Stimulated activated CD8-positive, alpha-beta memory T cell treated with anti-CD3 and anti-CD28 coated beads, Interleukin-12 subunit alpha, Interleukin-12 subunit beta, amount 100 ng/mL, for 4 hours (primary cell): ENCODE data around the gene COX5B.
"Not testable (repeated sequence)": the region's sequence is repeated elsewhere in the genome, so short reads cannot be mapped to it uniquely, and the experiment has no call there.

Experiments
- DNase-seq: peaks from one replicate; pipeline ENCODE4 v3.0.0-alpha.2; 2020; ENCODE audit warnings: low read depth

COX5B gene

GRCh38 chr2:97654309-97654708 lies 8.4 kb downstream of the COX5B start:
- DNase-seq = no peak

DNA sequence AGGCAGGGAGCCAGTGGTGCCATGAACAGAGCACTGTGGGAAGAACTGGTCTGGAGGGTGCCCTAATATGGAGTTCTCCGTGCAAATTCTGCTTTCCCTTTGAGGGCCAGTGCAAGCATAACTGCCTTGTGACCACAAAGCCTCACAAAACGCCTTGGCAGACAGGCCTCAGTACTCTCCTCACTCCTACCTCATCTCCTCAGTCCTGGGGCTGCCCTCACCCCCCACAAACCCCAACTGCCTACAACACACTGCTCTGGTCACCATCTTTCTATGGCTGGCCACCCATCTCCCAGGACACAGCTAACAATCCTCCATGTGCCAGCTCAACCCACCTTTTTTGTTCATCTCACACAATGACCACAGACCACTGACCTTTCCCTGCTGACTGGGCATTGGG lies 8.9 kb downstream of the COX5B start:
- no peak for DNase-seq

- DNase-seq = no peak
These were observed 10.4 kb downstream of the COX5B start for GRCh38 chr2:97656129-97656755.

- DNase-seq = no peak
These were observed 11.2 kb downstream of the COX5B start for GRCh38 chr2:97656905-97657587.

GRCh38 chr2:97657986-97658690 lies 12.3 kb downstream of the COX5B start:
- DNase-seq = no peak

DNA sequence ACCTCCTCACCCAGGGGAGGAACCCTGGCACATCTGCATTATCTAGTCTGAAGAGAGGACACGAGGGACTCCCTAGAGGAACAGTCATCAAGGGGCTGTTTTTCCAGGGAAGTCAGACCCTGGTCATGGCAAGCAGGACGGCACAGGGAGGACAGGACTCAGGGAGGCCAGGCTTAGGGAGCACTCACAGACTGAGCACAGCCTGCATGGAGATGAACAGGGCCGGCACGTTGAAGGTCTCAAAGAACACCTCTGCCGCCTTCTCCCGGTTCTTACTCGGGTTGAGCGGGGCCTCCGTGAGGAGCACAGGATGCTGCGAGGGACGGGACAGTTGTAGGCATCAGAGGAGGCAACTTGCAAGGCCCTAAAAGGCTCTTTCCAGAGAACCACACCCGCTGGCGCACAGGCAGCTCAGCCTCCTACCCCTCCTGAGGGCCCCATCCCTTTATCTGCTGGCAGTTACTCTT lies 12.9 kb downstream of the COX5B start:
- DNase-seq = no peak

DNA sequence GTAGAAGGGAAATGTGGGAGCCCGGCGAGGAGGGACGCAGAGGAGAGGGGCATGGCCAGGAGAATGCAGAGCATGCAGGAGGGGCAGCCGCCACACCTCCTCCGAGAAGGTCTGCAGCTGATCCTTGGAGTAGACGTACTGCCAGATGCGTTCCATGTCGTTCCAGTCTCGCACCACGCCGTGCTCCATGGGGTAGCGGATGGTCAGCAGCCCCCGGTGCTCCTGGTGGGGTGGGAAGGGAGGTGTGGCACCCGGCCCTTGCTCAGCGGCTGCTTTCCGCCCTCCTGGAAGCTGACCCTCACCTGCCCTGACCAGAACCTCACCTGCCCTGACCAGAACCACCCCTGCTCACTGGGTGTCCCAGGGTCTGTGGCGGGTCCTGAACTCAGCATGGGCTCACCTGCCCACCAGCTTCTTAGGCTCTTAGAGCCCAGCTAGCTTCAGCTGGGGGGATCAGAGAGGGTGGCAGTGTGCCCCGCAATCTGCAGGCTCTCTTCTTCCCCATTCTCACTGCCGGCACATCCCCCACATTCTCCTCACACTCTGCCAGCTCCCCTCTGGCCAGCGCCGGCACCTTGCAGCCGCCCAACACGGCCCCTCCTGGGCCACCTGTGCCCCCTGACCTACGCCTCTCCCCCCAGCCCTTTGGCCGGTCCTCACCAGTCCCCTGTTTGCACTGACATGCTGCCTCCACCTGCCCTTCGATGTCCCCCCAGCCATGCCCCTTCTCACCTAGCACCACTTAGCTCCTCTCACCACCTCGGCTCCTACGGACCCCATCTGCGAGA lies 13.6 kb downstream of the COX5B start:
- no peak for DNase-seq

- no peak for DNase-seq
These were observed 14.3 kb downstream of the COX5B start for GRCh38 chr2:97660044-97660774.

DNA sequence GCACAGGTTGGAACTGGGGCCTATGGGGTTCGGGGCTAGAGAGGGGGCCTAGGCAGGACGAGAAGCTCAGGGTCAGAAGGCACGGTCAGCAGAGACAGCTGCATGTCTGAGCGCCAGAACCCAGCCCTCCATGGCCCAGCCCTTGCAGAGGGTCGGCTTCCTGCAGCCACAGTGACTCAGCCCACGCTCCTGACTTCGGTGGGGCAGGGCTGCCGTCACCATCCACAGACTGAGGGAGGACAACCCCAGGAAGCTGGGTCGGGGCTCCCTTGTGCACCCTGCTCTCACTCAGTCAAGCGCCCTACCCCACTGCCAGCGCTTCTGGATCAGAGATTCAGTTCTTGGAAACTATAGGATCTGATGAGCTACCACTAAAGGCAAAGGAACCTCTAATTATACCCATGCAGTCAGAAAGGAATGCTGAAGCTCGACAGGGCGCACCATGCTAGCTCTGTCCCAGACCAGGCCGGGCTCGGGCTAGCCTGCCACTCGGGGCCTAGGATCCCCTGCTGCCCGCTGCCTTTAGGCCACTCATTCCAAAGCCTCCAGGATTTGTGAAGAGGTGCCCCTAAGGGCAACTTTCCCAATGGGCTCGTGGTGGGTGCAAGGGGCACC lies 15.0 kb downstream of the COX5B start:
- DNase-seq = no peak

DNA sequence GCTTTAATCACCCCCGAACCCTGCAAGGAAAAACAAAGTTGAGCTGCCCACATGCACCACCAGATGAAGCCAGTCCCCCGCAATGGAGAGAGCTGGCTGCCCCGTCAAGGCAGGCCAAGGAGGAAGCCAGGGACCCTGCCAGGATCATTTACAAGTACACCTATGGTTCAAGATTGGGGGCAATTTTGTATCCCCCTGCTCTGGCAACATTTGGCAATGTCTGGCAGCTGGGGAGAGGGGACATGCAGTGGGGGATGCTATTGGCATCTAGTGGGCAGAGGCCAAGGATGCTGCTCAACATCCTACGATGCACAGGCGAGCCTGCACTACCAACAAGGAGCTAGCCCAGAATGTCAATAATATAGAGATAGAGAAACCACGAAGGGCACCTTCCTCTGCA lies 16.1 kb downstream of the COX5B start:
- DNase-seq = no peak

DNA sequence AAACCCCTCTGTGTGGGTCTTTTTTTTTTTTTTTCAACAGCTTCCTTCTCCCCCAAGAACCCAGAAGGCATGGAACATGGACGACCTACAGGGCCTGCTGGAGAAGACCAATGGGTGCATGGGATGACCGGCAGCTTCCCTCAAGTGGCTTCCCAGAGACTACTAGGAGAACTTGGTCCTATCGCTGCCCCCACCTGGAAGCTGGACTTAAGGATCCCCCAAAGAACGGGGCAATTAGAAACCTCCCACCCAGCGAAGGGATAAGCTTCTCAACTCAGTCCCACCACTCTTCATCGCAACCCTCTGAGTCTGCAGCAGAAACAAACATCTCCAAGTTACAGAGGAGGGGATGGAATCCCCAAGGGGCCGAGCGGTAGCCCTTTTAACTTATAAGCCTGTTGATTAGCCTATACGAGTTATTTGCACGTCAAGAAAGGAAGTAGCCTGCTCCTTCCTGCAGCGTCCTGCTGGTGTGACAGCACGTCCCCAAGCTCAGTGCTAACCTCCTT lies 16.6 kb downstream of the COX5B start:
- no peak for DNase-seq

- peak; percentile 60 for DNase-seq
These were observed 17.2 kb downstream of the COX5B start for GRCh38 chr2:97662895-97663625.

GRCh38 chr2:97663626-97663961 lies 17.7 kb downstream of the COX5B start:
- DNase-seq = no peak

- peak; percentile 97 for DNase-seq
These were observed 18.2 kb downstream of the COX5B start, which contains the start of gene ACTR1B for GRCh38 chr2:97663962-97664635. Gene ACTR1B (minus strand): TSS chr2:97664044. CDS start chr2:97663890, 154 bp downstream.

DNA sequence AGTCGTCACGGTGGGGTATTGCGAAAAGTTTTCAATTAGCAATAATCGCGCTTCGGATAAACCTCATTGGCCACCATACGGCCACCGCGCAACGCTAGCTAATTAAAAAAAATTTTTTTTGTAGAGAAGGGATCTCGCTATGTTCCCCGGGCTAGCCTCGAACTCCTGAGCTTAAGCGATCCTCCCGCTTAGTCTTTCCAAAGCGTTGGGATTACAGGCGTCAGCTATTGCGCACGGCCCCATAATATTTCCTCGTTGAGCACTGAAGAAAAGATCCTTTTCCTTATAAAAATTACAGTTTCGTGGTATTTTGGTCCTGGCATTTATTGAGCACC lies 18.7 kb downstream of the COX5B start:
- no peak for DNase-seq

- no peak for DNase-seq
These were observed 23.6 kb downstream of the COX5B start, which contains the start of gene C2orf92 for GRCh38 chr2:97669448-97669847. Gene C2orf92 (plus strand): TSS chr2:97669713. CDS start chr2:97669789, 76 bp downstream.

GRCh38 chr2:97670471-97670870 lies 24.6 kb downstream of the COX5B start:
- no peak for DNase-seq

DNA sequence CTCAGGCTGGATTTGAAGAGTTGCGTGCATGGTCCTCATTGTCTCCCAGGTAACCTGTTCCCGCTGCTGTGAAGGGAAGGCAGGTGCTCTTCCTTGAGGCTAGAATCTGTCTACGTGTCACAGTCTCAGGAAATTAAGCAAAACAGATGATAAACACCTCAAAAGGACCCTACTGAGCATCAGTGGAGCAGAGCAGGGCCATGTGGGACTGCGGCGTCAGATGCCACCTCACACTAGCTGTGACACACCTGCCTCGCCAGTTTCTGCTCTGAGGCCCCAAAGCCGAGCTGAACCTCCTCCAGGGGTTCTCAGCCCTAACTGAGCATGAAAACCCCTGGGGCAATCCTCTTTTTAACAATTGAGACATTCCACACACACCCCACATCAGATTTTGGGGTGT lies 25.7 kb downstream of the COX5B start:
- no peak for DNase-seq

- DNase-seq = not testable (repeated sequence)
These were observed 26.8 kb downstream of the COX5B start for GRCh38 chr2:97672606-97673140.
